ENCODE measurements around the gene RGN.
"Not testable (repeated sequence)": the region's sequence is repeated elsewhere in the genome, so short reads cannot be mapped to it uniquely, and the experiment has no call there.

Gene RGN

DNA sequence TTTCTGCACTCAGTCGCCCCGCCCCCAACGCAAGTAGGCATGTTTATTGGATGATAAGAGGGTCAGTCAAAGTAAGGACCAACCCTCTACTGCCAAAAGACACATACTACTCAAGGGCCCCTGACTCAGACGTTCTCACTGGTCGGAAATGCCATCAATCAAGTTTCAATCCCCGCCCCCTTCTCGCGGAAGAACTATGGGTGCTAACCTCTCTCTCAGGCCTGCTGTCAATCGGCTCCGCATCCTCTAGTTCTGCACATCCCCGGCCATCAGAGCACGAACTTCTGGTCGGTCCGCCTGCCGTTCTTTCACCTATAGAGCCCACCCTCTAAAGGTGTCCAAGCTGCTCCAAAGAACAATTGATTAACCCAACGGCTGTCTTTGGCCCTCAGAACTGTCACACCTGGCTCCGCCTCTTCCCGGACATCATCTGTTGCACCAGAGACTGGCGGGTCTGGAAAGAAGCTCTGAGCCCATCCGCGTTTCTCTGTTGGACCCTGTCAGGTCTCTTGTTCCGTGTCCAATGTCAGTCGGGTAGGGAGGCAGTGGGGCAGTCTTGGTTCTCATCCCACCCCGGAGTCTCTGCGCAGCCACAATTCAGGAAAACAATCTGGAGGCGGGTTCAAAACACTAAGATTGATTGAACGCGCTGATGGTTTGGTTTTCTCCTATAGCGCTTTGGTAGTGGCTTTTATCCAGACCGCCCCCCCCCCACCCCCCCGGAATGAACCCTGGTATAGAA lies 51.1 kb downstream of the RGN start:
- no peaks in the 10 kb centered on the region for H3K9me3 ChIP-seq (ENCODE audit: insufficient read depth, low read length)
- H3K79me2 ChIP-seq (ENCODE audit: low read length) = no peaks in the 10 kb centered on the region
- H3K9ac ChIP-seq (ENCODE audit: low read length) = peak overlapping the region; percentile 51
- 0 out of 2 replicates have a peak, but pooled peaks cover 3% of the 10 kb centered on the region for H3K4me1 ChIP-seq (ENCODE audit: low read length)
- peak overlapping the region; percentile 55 for H3K4me2 ChIP-seq (ENCODE audit: low read length)
- peak overlapping the region; percentile 98 for H3K4me3 ChIP-seq (ENCODE audit: low read length)
- TF ChIP-seq EZH2phosphoT487 (IDR thresholded peaks at IDR 0.05; ENCODE audit: low read depth) (no peak), CTCF (IDR thresholded peaks at IDR 0.05; ENCODE audit: low read depth, low read length) (no peak)
- H3K27me3 ChIP-seq (ENCODE audit: low read depth, low read length) = no peaks in the 10 kb centered on the region
- H4K20me1 ChIP-seq (ENCODE audit: insufficient read depth, low read length) = no peaks in the 10 kb centered on the region
- H3K36me3 ChIP-seq (replicated peaks; ENCODE audit: low read depth, low read length) = no peaks in the 10 kb centered on the region
- peak overlapping the region; percentile 98 for H2AFZ ChIP-seq (ENCODE audit: low read depth, low read length)
- H3K27ac ChIP-seq (ENCODE audit: low read length) = no peak overlapping the region

DNA sequence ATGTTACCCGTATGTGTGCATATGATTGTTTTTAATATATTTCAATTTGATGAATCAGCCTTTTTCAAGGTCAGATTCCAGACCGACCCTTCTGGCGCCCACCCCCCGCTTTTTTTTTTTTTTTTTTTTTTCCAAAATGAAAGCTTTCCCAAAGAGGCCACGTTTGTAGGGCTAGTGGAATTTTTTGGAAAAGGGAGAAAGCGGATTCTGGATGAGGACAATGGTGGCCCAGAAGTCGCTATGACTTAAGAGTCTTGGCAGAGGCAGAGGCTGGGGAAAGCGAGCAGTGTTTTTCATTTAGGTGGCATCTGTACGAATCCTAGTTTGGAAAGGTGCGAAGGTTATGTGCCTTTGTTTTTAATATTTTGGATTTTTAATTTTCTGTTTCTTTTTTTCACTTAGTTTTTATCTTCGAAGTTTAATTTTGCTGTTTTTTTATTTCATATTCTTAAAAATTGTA lies 51.7 kb downstream of the RGN start:
- Histone ChIP-seq H3K27ac (ENCODE audit: low read length) (no peak overlapping the region), H3K9ac (ENCODE audit: low read length) (no peak overlapping the region)

GRCh38 chrX:47133493-47133892 lies 55.2 kb downstream of the RGN start:
- Histone ChIP-seq H4K20me1 (ENCODE audit: insufficient read depth, low read length) (no peaks in the 10 kb centered on the region), H3K4me3 (ENCODE audit: low read length) (no peak overlapping the region), H3K4me1 (ENCODE audit: low read length) (0 out of 2 replicates have a peak, but pooled peaks cover 1% of the 10 kb centered on the region), H3K9ac (ENCODE audit: low read length) (no peak overlapping the region), H2AFZ (ENCODE audit: low read depth, low read length) (no peak overlapping the region), H3K36me3 (replicated peaks; ENCODE audit: low read depth, low read length) (no peaks in the 10 kb centered on the region), H3K27ac (ENCODE audit: low read length) (no peak overlapping the region), H3K4me2 (ENCODE audit: low read length) (no peak overlapping the region), H3K9me3 (ENCODE audit: insufficient read depth, low read length) (no peaks in the 10 kb centered on the region), H3K27me3 (ENCODE audit: low read depth, low read length) (no peaks in the 10 kb centered on the region), H3K79me2 (ENCODE audit: low read length) (no peaks in the 10 kb centered on the region)
- no peak for TF ChIP-seq EZH2phosphoT487 (IDR thresholded peaks at IDR 0.05; ENCODE audit: low read depth)
- TF ChIP-seq CTCF (IDR thresholded peaks at IDR 0.05; ENCODE audit: low read depth, low read length) = no peak

More for the DNA sequence above, 51.7 kb downstream of the RGN start:
- H3K4me3 ChIP-seq (ENCODE audit: low read length) = peak overlapping the region; percentile 98
- no peaks in the 10 kb centered on the region for H3K79me2 ChIP-seq (ENCODE audit: low read length)
- H3K9me3 ChIP-seq (ENCODE audit: insufficient read depth, low read length) = no peaks in the 10 kb centered on the region
- H3K4me2 ChIP-seq (ENCODE audit: low read length) = peak overlapping the region; percentile 55
- H4K20me1 ChIP-seq (ENCODE audit: insufficient read depth, low read length) = no peaks in the 10 kb centered on the region
- 0 out of 2 replicates have a peak, but pooled peaks cover 3% of the 10 kb centered on the region for H3K4me1 ChIP-seq (ENCODE audit: low read length)
- H3K36me3 ChIP-seq (replicated peaks; ENCODE audit: low read depth, low read length) = no peaks in the 10 kb centered on the region
- H3K27me3 ChIP-seq (ENCODE audit: low read depth, low read length) = no peaks in the 10 kb centered on the region
- TF ChIP-seq EZH2phosphoT487 (IDR thresholded peaks at IDR 0.05; ENCODE audit: low read depth) (no peak), CTCF (IDR thresholded peaks at IDR 0.05; ENCODE audit: low read depth, low read length) (no peak)
- no peak overlapping the region for H2AFZ ChIP-seq (ENCODE audit: low read depth, low read length)

- H2AFZ ChIP-seq (ENCODE audit: low read depth, low read length); H3K4me2 ChIP-seq (ENCODE audit: low read length); H3K27me3 ChIP-seq (ENCODE audit: low read depth, low read length); H3K4me3 ChIP-seq (ENCODE audit: low read length); H3K27ac ChIP-seq (ENCODE audit: low read length); H3K9ac ChIP-seq (ENCODE audit: low read length); H3K9me3 ChIP-seq (ENCODE audit: insufficient read depth, low read length); H3K4me1 ChIP-seq (ENCODE audit: low read length); H3K36me3 ChIP-seq (replicated peaks; ENCODE audit: low read depth, low read length); H4K20me1 ChIP-seq (ENCODE audit: insufficient read depth, low read length); H3K79me2 ChIP-seq (ENCODE audit: low read length): not testable (repeated sequence)
Measured at GRCh38 chrX:47135650-47136049, 57.4 kb downstream of the RGN start.
